B cell (primary cell): ENCODE measurements around the gene ZNRD2. TPM values are rescaled to one million over a fixed set of nuclear protein-coding genes. Genes with fewer than 3 reads are reported as not detected.
A peak's percentile ranks its signal among the peaks of the same experiment; 100 is the strongest.

Experiments
- ATAC-seq: fragments of 200-7000 bp; cut with Tn5 transposase; one replicate; pipeline ENCODE4 v1.10.0; 2021; ENCODE audit warnings: low read depth, mild to moderate bottlenecking, moderate number of reproducible peaks, moderate library complexity
- CTCF ChIA-PET: fragments of 350-600 bp; sonication (Branson Sonifier 250); formaldehyde crosslinking; loops from one replicate; lab custom pipeline; 2021; ENCODE audit warnings: antibody characterized with exemption, inconsistent platforms; lab: Charles Lee
- POLR2A ChIA-PET: fragments of 350-600 bp; sonication (Branson Sonifier 250); formaldehyde crosslinking; loops from one replicate; lab custom pipeline; 2021; ENCODE audit warnings: antibody characterized with exemption; lab: Charles Lee
- DNase-seq: peaks from one replicate; pipeline ENCODE4 v3.0.0; 2013
- H2AFZ ChIP-seq: 2 replicates; pipeline ENCODE4 v1.6.1; 2012; ENCODE audit warnings: mild to moderate bottlenecking, low read depth, low read length; ENCODE audit not compliant: insufficient read depth, poor library complexity, severe bottlenecking
- H3K27ac ChIP-seq, 2 donors: 1 replicate in 1 of 2; 2 replicates in 1 of 2; pipeline ENCODE4 v1.5.1; 2012 to 2013; ENCODE audit warnings: low read length in 2 of 2, mild to moderate bottlenecking in 2 of 2, moderate library complexity in 1 of 2
- H3K27me3 ChIP-seq, 4 experiments: fragments of 200-600 bp in 1 of 4; sonication (generic) in 1 of 4; replicated peaks in 1 of 4; 1 replicate in 2 of 4; 2 replicates in 2 of 4; pipeline versions ENCODE4 v1.6.1 to v1.7.0; 2013 to 2016; ENCODE audit warnings: low read length in 3 of 4, mild to moderate bottlenecking in 2 of 4, mixed read lengths in 1 of 4, moderate library complexity in 1 of 4; ENCODE audit not compliant: insufficient read depth in 4 of 4, control insufficient read depth in 3 of 4; ENCODE audit errors: control extremely low read depth in 1 of 4
- H3K36me3 ChIP-seq, 2 experiments: replicated peaks in 1 of 2; 1 replicate in 1 of 2; 2 replicates in 1 of 2; pipeline versions ENCODE4 v1.6.1 to v1.7.1; 2013; ENCODE audit warnings: low read length in 1 of 2; ENCODE audit not compliant: insufficient read depth in 2 of 2, control insufficient read depth in 1 of 2; ENCODE audit errors: control extremely low read depth in 1 of 2, extremely low read depth in 1 of 2
- H3K4me1 ChIP-seq, 2 donors: fragments of 200-600 bp in 1 of 2; sonication (generic) in 1 of 2; 1 replicate in 1 of 2; 2 replicates in 1 of 2; pipeline versions ENCODE4 v1.5.1 to v1.6.1; 2013 to 2017; ENCODE audit warnings: low read length in 2 of 2; ENCODE audit not compliant: control insufficient read depth in 2 of 2, insufficient read depth in 2 of 2
- H3K4me2 ChIP-seq: replicated peaks from 2 replicates; pipeline ENCODE3; 2012; ENCODE audit warnings: mild to moderate bottlenecking, low read depth, low read length; ENCODE audit not compliant: poor library complexity, severe bottlenecking
- H3K4me3 ChIP-seq, 5 experiments: fragments of 200-600 bp in 1 of 5; sonication (generic) in 1 of 5; 1 replicate in 3 of 5; 2 replicates in 2 of 5; pipeline versions ENCODE4 v1.5.1 to v1.7.0; 2011 to 2016; ENCODE audit warnings: low read length in 4 of 5, mild to moderate bottlenecking in 4 of 5, low read depth in 2 of 5, control low read depth in 1 of 5, moderate library complexity in 1 of 5; ENCODE audit not compliant: insufficient read depth in 1 of 5; ENCODE audit errors: control extremely low read depth in 1 of 5, extremely low read depth in 1 of 5
- H3K79me2 ChIP-seq: fragments of 200-600 bp; sonication (generic); one replicate; pipeline ENCODE4 v1.6.0; 2016; ENCODE audit warnings: low read length; ENCODE audit not compliant: control insufficient read depth, insufficient read depth
- H3K9ac ChIP-seq: fragments of 200-600 bp; sonication (generic); 2 replicates; pipeline ENCODE4 v1.6.1; 2017; ENCODE audit warnings: mild to moderate bottlenecking, low read length, moderate library complexity
- H3K9me3 ChIP-seq, 3 donors: one replicate each; pipeline versions ENCODE4 v1.6.1 to v1.7.1; 2013; ENCODE audit warnings: low read length in 2 of 3; ENCODE audit not compliant: control insufficient read depth in 2 of 3, insufficient read depth in 1 of 3; ENCODE audit errors: control extremely low read depth in 1 of 3
- H4K20me1 ChIP-seq: 2 replicates; pipeline ENCODE4 v1.6.0; 2012; ENCODE audit warnings: mild to moderate bottlenecking, low read length; ENCODE audit not compliant: insufficient read depth, control insufficient read depth, poor library complexity, severe bottlenecking
- H3K27ac Mint-ChIP-seq: one replicate; pipeline ENCODE4 v1.8.0; 2021; ENCODE audit warnings: mixed read lengths
- H3K27me3 Mint-ChIP-seq: one replicate; pipeline ENCODE4 v1.8.0; 2021; ENCODE audit warnings: mixed read lengths
- H3K4me1 Mint-ChIP-seq: one replicate; pipeline ENCODE4 v1.8.0; 2021; ENCODE audit warnings: mixed read lengths
- H3K4me3 Mint-ChIP-seq: one replicate; pipeline ENCODE4 v1.8.0; 2021; ENCODE audit warnings: mixed read lengths
- H3K9me3 Mint-ChIP-seq: one replicate; pipeline ENCODE4 v1.8.0; 2022; ENCODE audit warnings: mixed read lengths; ENCODE audit not compliant: insufficient read depth
- EZH2 ChIP-seq: IDR thresholded peaks from 2 replicates; pipeline ENCODE4 v1.6.1; 2012; ENCODE audit warnings: borderline replicate concordance, low read depth, mild to moderate bottlenecking, moderate library complexity, low read length; ENCODE audit not compliant: insufficient read depth, poor library complexity, severe bottlenecking
- WGBS: methylation state at CpG from one replicate; pipeline ENCODE4 v1.1.5; 2013; ENCODE audit warnings: missing lambda C conversion rate; ENCODE audit not compliant: insufficient coverage; 5-methylcytosine and 5-hydroxymethylcytosine counted together
- intact Hi-C: fragments of 100-400 bp; cut with micrococcal nuclease; formaldehyde crosslinking; loops from one replicate; pipeline ENCODE4 v1.10.0; 2022
- polyA plus RNA-seq: library from polyadenylated mRNA; depleted of rRNA; stranded (reverse); fragments of >200 nt; gene quantifications from 2 replicates; pipeline ENCODE4 v1.2.3, GENCODE V29; 2012
- total RNA-seq, 2 donors: library from RNA; stranded (reverse); fragments of 120-200 nt in 1 of 2; gene quantifications; 1 replicate in 1 of 2; 2 replicates in 1 of 2; pipeline versions ENCODE4 v1.2.3 to v1.2.4, GENCODE V29; 2013 to 2022
- TF ChIP-seq, protein P1 (sequence below): fragments of 200-600 bp; IDR thresholded peaks from one replicate; pipeline ENCODE4 v1.8.0; 2022; ENCODE audit warnings: antibody characterized with exemption, mild to moderate bottlenecking

ZNRD2 gene
- total and polyA plus RNA-seq, 2 donors (not counting 1 experiment from before 2014, with no cell fraction given) = 22.1 to 112 TPM

DNA sequence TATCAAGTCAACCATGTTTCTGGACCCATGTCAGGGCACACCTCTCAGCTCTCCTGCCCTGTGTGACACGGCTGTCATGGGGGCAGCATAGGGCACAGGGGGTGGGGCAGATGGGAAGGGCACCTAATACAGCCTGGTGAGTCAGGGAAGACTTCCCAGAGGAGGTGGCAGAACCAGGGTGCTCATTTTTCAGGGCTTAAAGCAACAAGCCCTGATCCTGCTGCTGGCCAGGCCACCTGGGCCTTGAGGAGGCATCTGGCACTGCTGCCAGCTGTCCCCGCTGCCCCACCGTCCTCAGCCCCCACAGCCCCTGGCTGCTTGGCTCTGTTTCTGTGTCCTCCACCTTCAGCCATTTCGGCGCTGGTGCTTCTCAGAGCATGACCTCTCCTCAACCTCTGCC, 39.4 kb downstream of the ZNRD2 start:
- Mint-ChIP-seq H3K4me3 (no peak overlapping the region), H3K27me3 (no peaks in the 10 kb centered on the region), H3K9me3 (no peaks in the 10 kb centered on the region), H3K27ac (peak overlapping the region; percentile 78), H3K4me1 (peaks cover 42% of the 10 kb centered on the region)
- H3K27ac ChIP-seq = peak overlapping the region in 1 of 2 donors; percentile 89
- H3K9ac ChIP-seq = no peak overlapping the region
- peaks cover 41% of the 10 kb centered on the region for H4K20me1 ChIP-seq
- H3K79me2 ChIP-seq = peaks cover 48% of the 10 kb centered on the region
- ATAC-seq (no peak), DNase-seq (no peak)
- H2AFZ ChIP-seq = no peak overlapping the region
- H3K27me3 ChIP-seq = no peaks in the 10 kb centered on the region
- H3K4me2 ChIP-seq = no peak overlapping the region
- ChIA-PET CTCF (interaction anchor here (1.9 kb wide), 1 partner anchor 32 kb away, joined by 5 read pairs; no protein-coding TSS in a partner anchor), POLR2A (interaction anchor here (0.8 kb wide), 1 partner anchor 28 kb away, joined by 4 read pairs; no protein-coding TSS in a partner anchor)
- H3K4me1 ChIP-seq = peaks cover 32 to 35% of the 10 kb centered on the region in 2 donors
- H3K9me3 ChIP-seq = peaks cover 0 to 5% (median 0%) of the 10 kb centered on the region in 3 donors
- H3K36me3 ChIP-seq = peaks cover 0 to 59% of the 10 kb centered on the region in 2 experiments
- 91% methylated on average over 5 of the region's 5 CpGs for WGBS
- no peak for TF ChIP-seq EZH2
- TF ChIP-seq, protein P1, sequence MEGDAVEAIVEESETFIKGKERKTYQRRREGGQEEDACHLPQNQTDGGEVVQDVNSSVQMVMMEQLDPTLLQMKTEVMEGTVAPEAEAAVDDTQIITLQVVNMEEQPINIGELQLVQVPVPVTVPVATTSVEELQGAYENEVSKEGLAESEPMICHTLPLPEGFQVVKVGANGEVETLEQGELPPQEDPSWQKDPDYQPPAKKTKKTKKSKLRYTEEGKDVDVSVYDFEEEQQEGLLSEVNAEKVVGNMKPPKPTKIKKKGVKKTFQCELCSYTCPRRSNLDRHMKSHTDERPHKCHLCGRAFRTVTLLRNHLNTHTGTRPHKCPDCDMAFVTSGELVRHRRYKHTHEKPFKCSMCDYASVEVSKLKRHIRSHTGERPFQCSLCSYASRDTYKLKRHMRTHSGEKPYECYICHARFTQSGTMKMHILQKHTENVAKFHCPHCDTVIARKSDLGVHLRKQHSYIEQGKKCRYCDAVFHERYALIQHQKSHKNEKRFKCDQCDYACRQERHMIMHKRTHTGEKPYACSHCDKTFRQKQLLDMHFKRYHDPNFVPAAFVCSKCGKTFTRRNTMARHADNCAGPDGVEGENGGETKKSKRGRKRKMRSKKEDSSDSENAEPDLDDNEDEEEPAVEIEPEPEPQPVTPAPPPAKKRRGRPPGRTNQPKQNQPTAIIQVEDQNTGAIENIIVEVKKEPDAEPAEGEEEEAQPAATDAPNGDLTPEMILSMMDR = no peak
- H3K4me3 ChIP-seq = no peak overlapping the region
- intact Hi-C loops = loop anchor here (10.0 kb wide), 1 partner anchor 495 kb away; the partner anchor contains the start of genes TM7SF2 and ZNHIT2

DNA sequence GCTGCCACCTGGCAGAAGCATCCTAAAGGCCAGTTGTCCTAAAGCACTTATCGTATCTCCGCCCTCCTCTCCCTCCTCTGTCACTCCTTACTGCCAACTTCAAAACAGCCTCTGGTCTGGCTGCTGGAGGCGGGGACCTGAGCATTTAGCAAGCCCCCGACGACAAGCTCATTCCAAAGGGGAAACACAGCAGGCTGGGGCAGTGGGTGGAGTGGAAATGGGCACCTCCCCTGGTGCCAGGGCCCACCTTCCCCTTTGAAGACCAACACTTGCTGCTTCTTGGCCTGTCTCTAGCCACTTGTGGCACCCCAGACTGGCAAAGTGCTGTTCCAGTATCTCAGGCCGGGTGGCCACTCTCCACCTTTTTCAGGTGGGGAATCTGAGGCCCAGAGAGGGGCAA, 40.1 kb downstream of the ZNRD2 start:
- Histone ChIP-seq H3K4me3 (no peak overlapping the region), H4K20me1 (peaks cover 41% of the 10 kb centered on the region), H3K4me1 (peaks cover 32 to 35% of the 10 kb centered on the region in 2 donors), H3K27me3 (no peaks in the 10 kb centered on the region), H3K9ac (no peak overlapping the region), H2AFZ (no peak overlapping the region), H3K36me3 (peaks cover 0 to 52% of the 10 kb centered on the region in 2 experiments), H3K79me2 (peaks cover 50% of the 10 kb centered on the region), H3K9me3 (peaks cover 0 to 5% (median 0%) of the 10 kb centered on the region in 3 donors), H3K27ac (peak overlapping the region in 1 of 2 donors; percentile 89), H3K4me2 (peak overlapping the region; percentile 84)
- Mint-ChIP-seq H3K9me3 (no peaks in the 10 kb centered on the region), H3K27me3 (no peaks in the 10 kb centered on the region), H3K4me3 (no peak overlapping the region), H3K4me1 (peaks cover 42% of the 10 kb centered on the region), H3K27ac (peak overlapping the region; percentile 78)
- intact Hi-C loops = loop anchor here (10.0 kb wide), 1 partner anchor 496 kb away; the partner anchor contains the start of genes TM7SF2 and ZNHIT2
- CTCF ChIA-PET = interaction anchor here (1.9 kb wide), 1 partner anchor 33 kb away, joined by 5 read pairs; no protein-coding TSS in a partner anchor
- DNase-seq = no peak
- 91% methylated on average over 3 of the region's 6 CpGs for WGBS
- no peak for ATAC-seq
- TF ChIP-seq, protein P1 = no peak
- TF ChIP-seq EZH2 = no peak
- POLR2A ChIA-PET = interaction anchor here (0.8 kb wide), 1 partner anchor 29 kb away, joined by 4 read pairs; no protein-coding TSS in a partner anchor
